Mucosa of rectum (tissue), 2 donors: ENCODE measurements around the gene CDH18.

Experiments used
- H3K27ac ChIP-seq, 2 donors: one replicate each; pipeline ENCODE4 v1.7.0; 2013; ENCODE audit warnings: inconsistent platforms in 2 of 2, low read depth in 2 of 2, low read length in 2 of 2
- H3K27me3 ChIP-seq, 2 donors: one replicate each; pipeline ENCODE4 v1.7.0; 2013; ENCODE audit warnings: low read length in 2 of 2; ENCODE audit not compliant: control insufficient read depth in 2 of 2, insufficient read depth in 2 of 2
- H3K36me3 ChIP-seq, 2 donors: one replicate each; pipeline ENCODE4 v1.7.0; 2013; ENCODE audit warnings: low read length in 2 of 2; ENCODE audit not compliant: control insufficient read depth in 2 of 2, insufficient read depth in 2 of 2
- H3K4me1 ChIP-seq, 2 donors: one replicate each; pipeline ENCODE4 v1.7.0; 2013; ENCODE audit warnings: low read length in 2 of 2, mild to moderate bottlenecking in 1 of 2; ENCODE audit not compliant: control insufficient read depth in 2 of 2, insufficient read depth in 2 of 2
- H3K4me3 ChIP-seq, 2 donors: one replicate each; pipeline ENCODE4 v1.7.0; 2013; ENCODE audit warnings: low read length in 2 of 2
- H3K9ac ChIP-seq, 2 donors: one replicate each; pipeline ENCODE4 v1.7.0; 2013; ENCODE audit warnings: low read length in 2 of 2, low read depth in 1 of 2, mild to moderate bottlenecking in 1 of 2
- H3K9me3 ChIP-seq, 2 donors: one replicate each; pipeline ENCODE4 v1.7.0; 2013; ENCODE audit warnings: low read length in 2 of 2; ENCODE audit not compliant: control insufficient read depth in 2 of 2
- donor health status: healthy.
- donor health status: Normal muscosa, but diverticular disease.

CDH18 gene

GRCh38 chr5:19565466-19565865, 422.5 kb downstream of the CDH18 start:
- Histone ChIP-seq H3K4me3 (no peak overlapping the region), H3K9ac (no peak overlapping the region)

GRCh38 chr5:19564036-19564435, 424.0 kb downstream of the CDH18 start:
- Histone ChIP-seq H3K4me1 (no peaks in the 10 kb centered on the region), H3K9ac (no peak overlapping the region), H3K4me3 (no peak overlapping the region), H3K9me3 (no peaks in the 10 kb centered on the region), H3K27me3 (no peaks in the 10 kb centered on the region), H3K27ac (no peak overlapping the region), H3K36me3 (no peaks in the 10 kb centered on the region)

More at GRCh38 chr5:19565466-19565865, 422.5 kb downstream of the CDH18 start:
- H3K36me3 ChIP-seq: no peaks in the 10 kb centered on the region
- H3K4me1 ChIP-seq: no peaks in the 10 kb centered on the region
- no peaks in the 10 kb centered on the region for H3K9me3 ChIP-seq
- no peak overlapping the region for H3K27ac ChIP-seq
- no peaks in the 10 kb centered on the region for H3K27me3 ChIP-seq

GRCh38 chr5:19555876-19556275, 432.1 kb downstream of the CDH18 start:
- Histone ChIP-seq H3K9ac (no peak overlapping the region), H3K9me3 (peaks cover 0 to 2% of the 10 kb centered on the region in 2 donors), H3K27ac (no peak overlapping the region), H3K4me3 (no peak overlapping the region), H3K27me3 (no peaks in the 10 kb centered on the region), H3K4me1 (no peaks in the 10 kb centered on the region), H3K36me3 (no peaks in the 10 kb centered on the region)

GRCh38 chr5:19555436-19555835, 432.6 kb downstream of the CDH18 start:
- no peak overlapping the region for H3K27ac ChIP-seq
- no peak overlapping the region for H3K4me3 ChIP-seq
- peaks cover 0 to 2% of the 10 kb centered on the region in 2 donors for H3K9me3 ChIP-seq

GRCh38 chr5:19554524-19554923, 433.5 kb downstream of the CDH18 start:
- no peak overlapping the region for H3K4me3 ChIP-seq
- no peaks in the 10 kb centered on the region for H3K4me1 ChIP-seq
- H3K9ac ChIP-seq: no peak overlapping the region
- peaks cover 0 to 2% of the 10 kb centered on the region in 2 donors for H3K9me3 ChIP-seq
- H3K27ac ChIP-seq: no peak overlapping the region
- no peaks in the 10 kb centered on the region for H3K27me3 ChIP-seq
- H3K36me3 ChIP-seq: no peaks in the 10 kb centered on the region

More at GRCh38 chr5:19555436-19555835, 432.6 kb downstream of the CDH18 start:
- Histone ChIP-seq H3K36me3 (no peaks in the 10 kb centered on the region), H3K27me3 (no peaks in the 10 kb centered on the region), H3K9ac (no peak overlapping the region), H3K4me1 (no peaks in the 10 kb centered on the region)

GRCh38 chr5:19547640-19548039, 440.4 kb downstream of the CDH18 start:
- no peaks in the 10 kb centered on the region for H3K36me3 ChIP-seq
- peaks cover 0 to 3% of the 10 kb centered on the region in 2 donors for H3K9me3 ChIP-seq
- H3K27me3 ChIP-seq: no peaks in the 10 kb centered on the region
- H3K9ac ChIP-seq: no peak overlapping the region
- H3K4me1 ChIP-seq: no peaks in the 10 kb centered on the region
- no peak overlapping the region for H3K27ac ChIP-seq
- no peak overlapping the region for H3K4me3 ChIP-seq

- no peak overlapping the region for H3K9ac ChIP-seq
- H3K4me1 ChIP-seq: no peaks in the 10 kb centered on the region
- no peak overlapping the region for H3K27ac ChIP-seq
- H3K9me3 ChIP-seq: peaks cover 0 to 3% of the 10 kb centered on the region in 2 donors
- H3K27me3 ChIP-seq: no peaks in the 10 kb centered on the region
- H3K36me3 ChIP-seq: no peaks in the 10 kb centered on the region
- no peak overlapping the region for H3K4me3 ChIP-seq
Measured at GRCh38 chr5:19546521-19546920, 441.5 kb downstream of the CDH18 start.

GRCh38 chr5:19538607-19539006, 449.4 kb downstream of the CDH18 start:
- no peak overlapping the region for H3K4me3 ChIP-seq
- no peak overlapping the region for H3K9ac ChIP-seq
- H3K4me1 ChIP-seq: no peaks in the 10 kb centered on the region
- no peaks in the 10 kb centered on the region for H3K36me3 ChIP-seq
- no peaks in the 10 kb centered on the region for H3K27me3 ChIP-seq
- H3K27ac ChIP-seq: no peak overlapping the region
- no peaks in the 10 kb centered on the region for H3K9me3 ChIP-seq

GRCh38 chr5:19536387-19536786, 451.6 kb downstream of the CDH18 start:
- no peaks in the 10 kb centered on the region for H3K36me3 ChIP-seq
- no peak overlapping the region for H3K9ac ChIP-seq
- H3K27me3 ChIP-seq: no peaks in the 10 kb centered on the region
- H3K27ac ChIP-seq: no peak overlapping the region
- H3K4me1 ChIP-seq: no peaks in the 10 kb centered on the region
- no peaks in the 10 kb centered on the region for H3K9me3 ChIP-seq
- H3K4me3 ChIP-seq: no peak overlapping the region

GRCh38 chr5:19534751-19535150, 453.2 kb downstream of the CDH18 start:
- H3K4me1 ChIP-seq: no peaks in the 10 kb centered on the region
- no peaks in the 10 kb centered on the region for H3K9me3 ChIP-seq
- no peaks in the 10 kb centered on the region for H3K27me3 ChIP-seq
- H3K4me3 ChIP-seq: no peak overlapping the region
- no peaks in the 10 kb centered on the region for H3K36me3 ChIP-seq
- no peak overlapping the region for H3K27ac ChIP-seq
- H3K9ac ChIP-seq: no peak overlapping the region

- H3K36me3 ChIP-seq: no peaks in the 10 kb centered on the region
Measured at GRCh38 chr5:19532936-19533335, 455.1 kb downstream of the CDH18 start.

More at GRCh38 chr5:19532936-19533335, 455.1 kb downstream of the CDH18 start:
- no peak overlapping the region for H3K27ac ChIP-seq
- no peak overlapping the region for H3K9ac ChIP-seq
- H3K4me3 ChIP-seq: no peak overlapping the region
- H3K4me1 ChIP-seq: no peaks in the 10 kb centered on the region
- H3K9me3 ChIP-seq: no peaks in the 10 kb centered on the region
- no peaks in the 10 kb centered on the region for H3K27me3 ChIP-seq
